Right lobe of liver (tissue), 4 donors: ENCODE results near the gene KCNQ2.
A peak's percentile ranks its signal among the peaks of the same experiment; 100 is the strongest.

Experiments used
- CTCF ChIP-seq, 4 donors: fragments of 200-600 bp in 3 of 4; fragments of 450-650 bp in 1 of 4; IDR thresholded peaks; one replicate each; pipeline versions ENCODE4 v1.5.1 to v1.8.0; 2016 to 2022; ENCODE audit warnings: antibody characterized with exemption in 4 of 4, mild to moderate bottlenecking in 2 of 4
- POLR2A ChIP-seq: fragments of 450-650 bp; IDR thresholded peaks from one replicate; pipeline ENCODE4 v1.6.1; 2017; ENCODE audit warnings: antibody characterized with exemption, mild to moderate bottlenecking
- donor health status: DM: no; HTN: no; CAD: no.
- donor health status: DM: no; HTN: no; CAD: no.
- donor health status: DM: no; HTN: yes; CAD: no.

- TF ChIP-seq CTCF (IDR thresholded peaks at IDR 0.05) (no peak), POLR2A (peak; percentile 43)
These were observed 107.5 kb downstream of the KCNQ2 start for GRCh38 chr20:63364801-63365585.
